K562 (cell line): ENCODE results near the gene IQUB. TPM values are rescaled to one million over a fixed set of nuclear protein-coding genes. Genes with fewer than 3 reads are reported as not detected.

ENCODE experiments used
- AFF1 ChIP-seq, 2 experiments: fragments of 450-650 bp; IDR thresholded peaks; 2 replicates each; pipeline ENCODE4 v1.6.1; 2018; ENCODE audit warnings: mild to moderate bottlenecking in 2 of 2, low read depth in 1 of 2; ENCODE audit not compliant: partially characterized antibody in 2 of 2
- BCOR ChIP-seq: fragments of 450-650 bp; IDR thresholded peaks from 2 replicates; pipeline ENCODE4 v1.6.1; 2016
- BRD9 ChIP-seq: fragments of 450-650 bp; IDR thresholded peaks from 2 replicates; pipeline ENCODE4 v1.6.1; 2018; ENCODE audit warnings: low read depth; ENCODE audit not compliant: partially characterized antibody
- HLTF ChIP-seq: fragments of 450-650 bp; IDR thresholded peaks from 2 replicates; pipeline ENCODE4 v1.6.1; 2016
- LCOR ChIP-seq: sonication (generic); formaldehyde crosslinking; IDR thresholded peaks from 2 replicates; pipeline ENCODE4 v1.8.0; 2022; ENCODE audit warnings: mild to moderate bottlenecking, missing genetic modification reagents
- PTTG1 ChIP-seq: fragments of 450-650 bp; IDR thresholded peaks from 2 replicates; pipeline ENCODE4 v1.6.1; 2016; ENCODE audit warnings: low read depth, mild to moderate bottlenecking, missing genetic modification characterization, missing compliant biosample characterization
- RAD21 ChIP-seq, 2 experiments: fragments of 250-450 bp in 1 of 2; fragments of 450-650 bp in 1 of 2; sonication (Bioruptor Pico) in 1 of 2; formaldehyde crosslinking in 1 of 2; IDR thresholded peaks in 1 of 2; conservative IDR thresholded peaks in 1 of 2; 2 replicates each; pipeline versions ENCODE4 v1.4.0 to v1.8.0; 2020 to 2022; ENCODE audit warnings: mild to moderate bottlenecking in 2 of 2, moderate library complexity in 1 of 2
- TOE1 ChIP-seq, 2 experiments: fragments of 450-650 bp in 1 of 2; sonication (generic) in 1 of 2; formaldehyde crosslinking in 1 of 2; IDR thresholded peaks; 2 replicates each; pipeline versions ENCODE4 v1.7.1 to v1.8.0; 2016 to 2022; ENCODE audit warnings: borderline replicate concordance in 2 of 2, mild to moderate bottlenecking in 2 of 2, antibody characterized with exemption in 1 of 2, inconsistent platforms in 1 of 2, low read depth in 1 of 2, missing genetic modification reagents in 1 of 2, moderate library complexity in 1 of 2
- USF1 ChIP-seq: sonication (generic); formaldehyde crosslinking; IDR thresholded peaks from 2 replicates; pipeline ENCODE4 v1.9.0; 2022; ENCODE audit warnings: mild to moderate bottlenecking, missing genetic modification reagents
- ZNF592 ChIP-seq: fragments of 450-650 bp; IDR thresholded peaks from 2 replicates; pipeline ENCODE4 v1.6.1; 2017; ENCODE audit warnings: antibody characterized with exemption, mild to moderate bottlenecking
- ZNF668 ChIP-seq: fragments of 250-450 bp; sonication (Bioruptor Pico); IDR thresholded peaks from 2 replicates; pipeline ENCODE4 v1.8.0; 2022; ENCODE audit warnings: mild to moderate bottlenecking, inconsistent platforms
- polyA plus RNA-seq, 8 experiments: library from polyadenylated mRNA; depleted of rRNA in 4 of 8; stranded (reverse) in 5 of 8; unstranded in 3 of 8; fragments of >200 nt; fragmentation: Nextera tagmentation in 2 of 8; fragmentation: Illumina TruSeq in 1 of 8; extraction: Ambion mirVana in 2 of 8; extraction: Trizol in 1 of 8; gene quantifications; 2 replicates each; pipeline versions ENCODE4 v1.2.1 to v1.2.3, GENCODE V29; 2011 to 2014; ENCODE audit warnings: inconsistent platforms in 1 of 8, missing spikeins in 1 of 8
- total RNA-seq, 7 experiments: library from RNA; depleted of rRNA in 6 of 7; stranded (reverse); fragments of >200 nt in 6 of 7; fragmentation: Illumina TruSeq in 2 of 7; extraction: Trizol in 2 of 7; gene quantifications; 2 replicates each; pipeline versions ENCODE4 v1.2.1 to v1.2.3, GENCODE V29; 2011 to 2021; ENCODE audit warnings: low replicate concordance in 1 of 7

The IQUB gene
- total and polyA plus RNA-seq, 9 of the 15 experiments (the other 6 are each of a cell fraction or from before 2014, with no cell fraction given): 0.62 to 2.6 (median 1.4) TPM

GRCh38 chr7:123537026-123537642, 2.7 kb upstream of the IQUB start (continued):
- no peak for TF ChIP-seq ZNF592
- no peak for TF ChIP-seq USF1
- TF ChIP-seq AFF1 (IDR thresholded peaks at IDR 0.05; ENCODE audit: low read depth in 1 of 2, partially characterized antibody in 2 of 2): no peak
- peak; percentile 68; the same call in 1 of the 2 replicates for TF ChIP-seq ZNF668 (CRISPR knock-in tag)
- TF ChIP-seq BCOR: no peak
- no peak for TF ChIP-seq LCOR (CRISPR knock-in tag)
- TF ChIP-seq TOE1 (IDR thresholded peaks at IDR 0.05; ENCODE audit: borderline replicate concordance): no peak
- no peak for TF ChIP-seq TOE1 (CRISPR knock-in tag; IDR thresholded peaks at IDR 0.05; ENCODE audit: borderline replicate concordance, low read depth)
- no peak for TF ChIP-seq HLTF
- peak; percentile 45 for TF ChIP-seq BRD9
- TF ChIP-seq RAD21 (CRISPR knock-in tag; conservative IDR thresholded peaks at IDR 0.05 in 1 of 2, IDR thresholded peaks at IDR 0.05 in 1 of 2): peak; percentile 75 to 81
- no peak for TF ChIP-seq PTTG1 (tag)
